Thyroid gland (tissue), 4 donors: ENCODE data around the gene PRELP.

Experiments
- POLR2A ChIP-seq, 2 donors: fragments of 450-650 bp; IDR thresholded peaks; one replicate each; pipeline ENCODE4 v1.6.1; 2017; ENCODE audit warnings: antibody characterized with exemption in 2 of 2, mild to moderate bottlenecking in 2 of 2, moderate library complexity in 1 of 2
- TF ChIP-seq, protein P1 (sequence below), 6 experiments: fragments of 200-600 bp in 3 of 6; fragments of 450-650 bp in 3 of 6; sonication (generic) in 3 of 6; IDR thresholded peaks; one replicate each; pipeline ENCODE4 v1.5.1; 2016 to 2019; ENCODE audit warnings: antibody characterized with exemption in 6 of 6, mild to moderate bottlenecking in 2 of 6, inconsistent platforms in 1 of 6, moderate library complexity in 1 of 6

- TF ChIP-seq, protein P1, sequence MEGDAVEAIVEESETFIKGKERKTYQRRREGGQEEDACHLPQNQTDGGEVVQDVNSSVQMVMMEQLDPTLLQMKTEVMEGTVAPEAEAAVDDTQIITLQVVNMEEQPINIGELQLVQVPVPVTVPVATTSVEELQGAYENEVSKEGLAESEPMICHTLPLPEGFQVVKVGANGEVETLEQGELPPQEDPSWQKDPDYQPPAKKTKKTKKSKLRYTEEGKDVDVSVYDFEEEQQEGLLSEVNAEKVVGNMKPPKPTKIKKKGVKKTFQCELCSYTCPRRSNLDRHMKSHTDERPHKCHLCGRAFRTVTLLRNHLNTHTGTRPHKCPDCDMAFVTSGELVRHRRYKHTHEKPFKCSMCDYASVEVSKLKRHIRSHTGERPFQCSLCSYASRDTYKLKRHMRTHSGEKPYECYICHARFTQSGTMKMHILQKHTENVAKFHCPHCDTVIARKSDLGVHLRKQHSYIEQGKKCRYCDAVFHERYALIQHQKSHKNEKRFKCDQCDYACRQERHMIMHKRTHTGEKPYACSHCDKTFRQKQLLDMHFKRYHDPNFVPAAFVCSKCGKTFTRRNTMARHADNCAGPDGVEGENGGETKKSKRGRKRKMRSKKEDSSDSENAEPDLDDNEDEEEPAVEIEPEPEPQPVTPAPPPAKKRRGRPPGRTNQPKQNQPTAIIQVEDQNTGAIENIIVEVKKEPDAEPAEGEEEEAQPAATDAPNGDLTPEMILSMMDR (IDR thresholded peaks at IDR 0.05), result no peak
- TF ChIP-seq POLR2A (IDR thresholded peaks at IDR 0.05), result no peak
Measured at GRCh38 chr1:203492748-203493130, 17.1 kb downstream of the PRELP start.
